HCT116 (cell line): ENCODE data around the gene TENM3. TPM values are rescaled to one million over a fixed set of nuclear protein-coding genes. Genes with fewer than 3 reads are reported as not detected.

Source experiments
- ATAC-seq: fragments of 200-7000 bp; cut with Tn5 transposase; 2 replicates; pipeline ENCODE4 v1.9.1; 2020; ENCODE audit warnings: mild to moderate bottlenecking, moderate library complexity
- BruUV-seq: library from RNA; stranded (reverse); fragments of 400-500 nt; replicated peaks from 2 replicates; lab custom pipeline; 2021; lab: Mats Ljungman, UMichigan
- CTCF ChIA-PET: fragments of 300-600 bp; sonication (Branson Sonifier 250); formaldehyde crosslinking; loops from one replicate; lab custom pipeline; 2021; ENCODE audit warnings: antibody characterized with exemption; lab: Charles Lee
- POLR2A ChIA-PET: fragments of 300-600, 350-600 bp; sonication (Branson Sonifier 250); formaldehyde crosslinking; loops from one replicate; lab custom pipeline; 2021; ENCODE audit warnings: antibody characterized with exemption; lab: Charles Lee
- RAD21 ChIA-PET, 2 experiments: fragments of 300-600 bp; sonication (Branson Sonifier 250); formaldehyde crosslinking; loops; one replicate each; lab custom pipeline; 2023; ENCODE audit warnings: low total read pairs in 2 of 2; ENCODE audit not compliant: uncharacterized antibody in 2 of 2, unreplicated experiment in 2 of 2, low non-redundant PET in 1 of 2; lab: Charles Lee
- DNase-seq: peaks from one replicate; pipeline ENCODE4 v3.0.0-alpha.2; 2010; ENCODE audit warnings: low read depth, low spot score
- H2AFZ ChIP-seq: fragments of 200-600 bp; shearing (Covaris generic), sonication (generic); 2 replicates; pipeline ENCODE4 v1.6.1; 2017; ENCODE audit warnings: low read depth, mixed run types, mixed read lengths, antibody characterized with exemption, low read length; ENCODE audit not compliant: poor library complexity, severe bottlenecking
- H3K27ac ChIP-seq: 2 replicates; pipeline ENCODE4 v1.5.1; 2012; ENCODE audit warnings: low read depth, low read length
- H3K27me3 ChIP-seq: fragments of 200-600 bp; sonication (generic); 2 replicates; pipeline ENCODE4 v1.6.1; 2016; ENCODE audit warnings: mixed run types, low read length, mixed read lengths; ENCODE audit not compliant: insufficient read depth
- H3K36me3 ChIP-seq, 2 experiments: fragments of 200-500 bp in 1 of 2; fragments of 200-600 bp in 1 of 2; sonication (Bioruptor generic) in 1 of 2; sonication (generic) in 1 of 2; 2 replicates each; pipeline versions ENCODE4 v1.5.1 to v1.6.1; 2014 to 2016; ENCODE audit warnings: low read length in 2 of 2, inconsistent platforms in 1 of 2, mixed read lengths in 1 of 2, mixed run types in 1 of 2; ENCODE audit not compliant: insufficient read depth in 2 of 2, control insufficient read depth in 1 of 2
- H3K4me1 ChIP-seq, 2 experiments: fragments of 200-600 bp in 1 of 2; sonication (generic) in 1 of 2; 2 replicates each; pipeline versions ENCODE4 v1.5.1 to v1.6.1; 2012 to 2017; ENCODE audit warnings: low read length in 2 of 2, inconsistent platforms in 1 of 2, mild to moderate bottlenecking in 1 of 2, mixed read lengths in 1 of 2, mixed run types in 1 of 2, moderate library complexity in 1 of 2; ENCODE audit not compliant: insufficient read depth in 2 of 2, control insufficient read depth in 1 of 2
- H3K4me2 ChIP-seq: fragments of 200-600 bp; sonication (generic); 2 replicates; pipeline ENCODE4 v1.6.1; 2017; ENCODE audit warnings: mixed run types, low read length, mixed read lengths
- H3K4me3 ChIP-seq, 2 experiments: fragments of 200-600 bp in 1 of 2; sonication (generic) in 1 of 2; replicated peaks in 1 of 2; 2 replicates each; pipeline ENCODE4 v1.5.1; 2011 to 2016; ENCODE audit warnings: low read length in 2 of 2, control low read depth in 1 of 2, low read depth in 1 of 2, mild to moderate bottlenecking in 1 of 2, mixed read lengths in 1 of 2, mixed run types in 1 of 2
- H3K79me2 ChIP-seq: fragments of 200-600 bp; sonication (generic); 2 replicates; pipeline ENCODE4 v1.6.1; 2017; ENCODE audit warnings: mild to moderate bottlenecking, mixed run types, low read length, moderate library complexity, mixed read lengths; ENCODE audit not compliant: insufficient read depth
- H3K9ac ChIP-seq: fragments of 200-600 bp; sonication (generic); 2 replicates; pipeline ENCODE4 v1.6.1; 2016; ENCODE audit warnings: low read length, mixed read lengths
- H3K9me2 ChIP-seq: fragments of 200-600 bp; sonication (generic), shearing (Covaris generic); 2 replicates; pipeline ENCODE4 v1.6.1; 2017; ENCODE audit warnings: mixed run types, mild to moderate bottlenecking, moderate library complexity; ENCODE audit not compliant: insufficient read depth
- H3K9me3 ChIP-seq, 2 experiments: fragments of 200-500 bp in 1 of 2; fragments of 200-600 bp in 1 of 2; sonication (Bioruptor generic) in 1 of 2; sonication (generic) in 1 of 2; 2 replicates each; pipeline ENCODE4 v1.6.1; 2014 to 2017; ENCODE audit warnings: low read length in 2 of 2, mixed read lengths in 2 of 2, inconsistent platforms in 1 of 2, low read depth in 1 of 2, mild to moderate bottlenecking in 1 of 2, mixed run types in 1 of 2, moderate library complexity in 1 of 2; ENCODE audit not compliant: control insufficient read depth in 1 of 2, insufficient read depth in 1 of 2
- H4K20me1 ChIP-seq: fragments of 200-600 bp; sonication (generic), shearing (Covaris generic); 2 replicates; pipeline ENCODE4 v1.6.1; 2017; ENCODE audit warnings: mixed run types, mild to moderate bottlenecking, moderate library complexity; ENCODE audit not compliant: insufficient read depth
- ATF3 ChIP-seq: IDR thresholded peaks from 2 replicates; pipeline ENCODE4 v1.6.1; 2012
- CEBPB ChIP-seq: IDR thresholded peaks from 2 replicates; pipeline ENCODE4 v1.6.1; 2012; ENCODE audit warnings: low read depth
- EGR1 ChIP-seq: IDR thresholded peaks from 2 replicates; pipeline ENCODE4 v1.6.1; 2012; ENCODE audit warnings: low read depth
- ELF1 ChIP-seq: IDR thresholded peaks from 2 replicates; pipeline ENCODE4 v1.6.1; 2012; ENCODE audit warnings: low read depth, borderline replicate concordance
- EZH2 ChIP-seq: fragments of 200-600 bp; sonication (generic); IDR thresholded peaks from 2 replicates; pipeline ENCODE4 v1.6.1; 2017; ENCODE audit warnings: antibody characterized with exemption, mixed run types
- EZH2phosphoT487 ChIP-seq: fragments of 200-600 bp; IDR thresholded peaks from 2 replicates; pipeline ENCODE4 v1.6.1; 2018; ENCODE audit warnings: antibody characterized with exemption, borderline replicate concordance
- POLR2AphosphoS5 ChIP-seq: IDR thresholded peaks from 2 replicates; pipeline ENCODE4 v1.6.1; 2011; ENCODE audit warnings: mild to moderate bottlenecking, low read depth, low read length, moderate library complexity
- REST ChIP-seq: IDR thresholded peaks from 2 replicates; pipeline ENCODE4 v1.6.1; 2012; ENCODE audit warnings: low read depth
- SIN3A ChIP-seq: IDR thresholded peaks from 2 replicates; pipeline ENCODE4 v1.6.1; 2012; ENCODE audit warnings: low read depth
- SP1 ChIP-seq: IDR thresholded peaks from 2 replicates; pipeline ENCODE4 v1.6.1; 2012; ENCODE audit warnings: low read depth
- TCF7L2 ChIP-seq: IDR thresholded peaks from 2 replicates; pipeline ENCODE4 v1.7.0; 2011; ENCODE audit warnings: borderline replicate concordance, inconsistent platforms; ENCODE audit not compliant: insufficient read depth, insufficient read length; ENCODE audit errors: extremely low read depth
- YY1 ChIP-seq: IDR thresholded peaks from 2 replicates; pipeline ENCODE4 v1.6.1; 2011; ENCODE audit warnings: low read length, low read depth, moderate library complexity, mild to moderate bottlenecking; ENCODE audit not compliant: insufficient replicate concordance; ENCODE audit errors: extremely low read depth
- ZBTB33 ChIP-seq: IDR thresholded peaks from 2 replicates; pipeline ENCODE4 v1.6.1; 2011; ENCODE audit warnings: mild to moderate bottlenecking, low read length, moderate library complexity; ENCODE audit not compliant: insufficient replicate concordance; ENCODE audit errors: extremely low read depth
- ZFX ChIP-seq: fragments of 450-650 bp; IDR thresholded peaks from 2 replicates; pipeline ENCODE4 v1.6.1; 2017
- ZNF274 ChIP-seq: fragments of 200-500 bp; sonication (Bioruptor generic); IDR thresholded peaks from 2 replicates; pipeline ENCODE4 v1.6.1; 2014; ENCODE audit warnings: mild to moderate bottlenecking, low read depth, low read length, inconsistent platforms
- intact Hi-C: fragments of 100-400 bp; cut with micrococcal nuclease; formaldehyde crosslinking; loops from 2 replicates; pipeline ENCODE4 v1.10.0; 2022
- total RNA-seq: library from RNA; stranded (reverse); gene quantifications from one replicate; pipeline ENCODE4 v1.2.1, GENCODE V29; 2021; ENCODE audit not compliant: unreplicated experiment

TENM3 gene
- total RNA-seq, 1 experiment from 2014 or later, result 0.54 TPM

GRCh38 chr4:182532441-182532840 is 289.2 kb downstream of the TENM3 start:
- H3K27me3 ChIP-seq, result peaks cover 40% of the 10 kb centered on the region; the same call in 1 of the 2 replicates
- no peaks in the 10 kb centered on the region for H3K36me3 ChIP-seq
- BruUV-seq, result no TSS peak
- H3K9ac ChIP-seq, result no peak overlapping the region
- no peak overlapping the region for H3K4me2 ChIP-seq
- no peak for TF ChIP-seq ELF1
- TF ChIP-seq CEBPB, result no peak
- no peak for TF ChIP-seq EZH2phosphoT487
- no peak for TF ChIP-seq SP1
- TF ChIP-seq POLR2AphosphoS5, result no peak
- no peak for TF ChIP-seq TCF7L2
- no peak for TF ChIP-seq ZNF274
- TF ChIP-seq ZFX, result no peak
- no peak for TF ChIP-seq SIN3A
- TF ChIP-seq ZBTB33, result no peak
- TF ChIP-seq ATF3, result no peak
- TF ChIP-seq YY1, result no peak
- no peak for TF ChIP-seq EGR1
- TF ChIP-seq REST, result no peak
- no peak for TF ChIP-seq EZH2
- H3K27ac ChIP-seq, result no peak overlapping the region
- no peaks in the 10 kb centered on the region for H4K20me1 ChIP-seq
- DNase-seq, result no peak
- H3K9me3 ChIP-seq, result no peaks in the 10 kb centered on the region
- ChIA-PET CTCF (no interaction called here), POLR2A (no interaction called here), RAD21 (no interaction called here)
- no peak overlapping the region for H3K4me3 ChIP-seq
- ATAC-seq, result no peak
- no peaks in the 10 kb centered on the region for H3K79me2 ChIP-seq
- H3K9me2 ChIP-seq, result no peaks in the 10 kb centered on the region
- intact Hi-C loops, result no loop called here
- no peaks in the 10 kb centered on the region for H3K4me1 ChIP-seq
- H2AFZ ChIP-seq, result no peak overlapping the region
